Peyer's patch (tissue), 4 donors: Measurements from ENCODE around the gene BCR.

ENCODE experiments used
- POLR2A ChIP-seq, 2 donors: fragments of 450-650 bp; IDR thresholded peaks; one replicate each; pipeline ENCODE4 v1.5.1; 2017; ENCODE audit warnings: antibody characterized with exemption in 2 of 2, mild to moderate bottlenecking in 2 of 2, moderate library complexity in 2 of 2
- TF ChIP-seq, protein P1 (sequence below), 6 experiments: fragments of 450-650 bp in 4 of 6; fragments of 200-600 bp in 2 of 6; sonication (generic) in 1 of 6; IDR thresholded peaks; one replicate each; pipeline ENCODE4 v1.5.1; 2017 to 2019; ENCODE audit warnings: antibody characterized with exemption in 6 of 6, mild to moderate bottlenecking in 3 of 6, moderate library complexity in 1 of 6

- TF ChIP-seq, protein P1, sequence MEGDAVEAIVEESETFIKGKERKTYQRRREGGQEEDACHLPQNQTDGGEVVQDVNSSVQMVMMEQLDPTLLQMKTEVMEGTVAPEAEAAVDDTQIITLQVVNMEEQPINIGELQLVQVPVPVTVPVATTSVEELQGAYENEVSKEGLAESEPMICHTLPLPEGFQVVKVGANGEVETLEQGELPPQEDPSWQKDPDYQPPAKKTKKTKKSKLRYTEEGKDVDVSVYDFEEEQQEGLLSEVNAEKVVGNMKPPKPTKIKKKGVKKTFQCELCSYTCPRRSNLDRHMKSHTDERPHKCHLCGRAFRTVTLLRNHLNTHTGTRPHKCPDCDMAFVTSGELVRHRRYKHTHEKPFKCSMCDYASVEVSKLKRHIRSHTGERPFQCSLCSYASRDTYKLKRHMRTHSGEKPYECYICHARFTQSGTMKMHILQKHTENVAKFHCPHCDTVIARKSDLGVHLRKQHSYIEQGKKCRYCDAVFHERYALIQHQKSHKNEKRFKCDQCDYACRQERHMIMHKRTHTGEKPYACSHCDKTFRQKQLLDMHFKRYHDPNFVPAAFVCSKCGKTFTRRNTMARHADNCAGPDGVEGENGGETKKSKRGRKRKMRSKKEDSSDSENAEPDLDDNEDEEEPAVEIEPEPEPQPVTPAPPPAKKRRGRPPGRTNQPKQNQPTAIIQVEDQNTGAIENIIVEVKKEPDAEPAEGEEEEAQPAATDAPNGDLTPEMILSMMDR (IDR thresholded peaks at IDR 0.05), result no peak
- TF ChIP-seq POLR2A (IDR thresholded peaks at IDR 0.05), result no peak
These were observed 179.3 kb downstream of the BCR start for GRCh38 chr22:23359583-23360123.
